ENCODE results near the gene PNP.
"Not testable (repeated sequence)": the region's sequence is repeated elsewhere in the genome, so short reads cannot be mapped to it uniquely, and the experiment has no call there.

Gene PNP

GRCh38 chr14:20493634-20494033 is 24.4 kb downstream of the PNP start:
- DNase-seq, result peak; percentile 95

- DNase-seq, result peak; percentile 76
These were observed 25.9 kb downstream of the PNP start for GRCh38 chr14:20494935-20495766.

- DNase-seq, result peak; percentile 82
These were observed 29.4 kb downstream of the PNP start for GRCh38 chr14:20498622-20499021.

- peak; percentile 75 for DNase-seq
These were observed 29.9 kb downstream of the PNP start for GRCh38 chr14:20499108-20499507.

GRCh38 chr14:20499881-20500280 is 30.7 kb downstream of the PNP start:
- no peak for DNase-seq

GRCh38 chr14:20501346-20501745 is 32.1 kb downstream of the PNP start:
- no peak for DNase-seq

- DNase-seq, result peak; percentile 86
These were observed 34.7 kb downstream of the PNP start for GRCh38 chr14:20503898-20504297.

GRCh38 chr14:20506276-20506675 is 37.1 kb downstream of the PNP start:
- DNase-seq, result not testable (repeated sequence)

GRCh38 chr14:20506752-20507151 is 37.5 kb downstream of the PNP start:
- not testable (repeated sequence) for DNase-seq

- DNase-seq, result not testable (repeated sequence)
These were observed 38.3 kb downstream of the PNP start for GRCh38 chr14:20507537-20507936.

GRCh38 chr14:20508367-20508766 is 39.2 kb downstream of the PNP start:
- DNase-seq, result no peak

GRCh38 chr14:20512177-20512905 is 43.1 kb downstream of the PNP start:
- no peak for DNase-seq

GRCh38 chr14:20515846-20516245 is 46.6 kb downstream of the PNP start:
- no peak for DNase-seq

- DNase-seq, result no peak
These were observed 47.7 kb downstream of the PNP start for GRCh38 chr14:20516921-20517320.

- DNase-seq, result peak; percentile 22
These were observed 53.1 kb downstream of the PNP start for GRCh38 chr14:20522332-20522731.

GRCh38 chr14:20524027-20524426 is 54.8 kb downstream of the PNP start:
- DNase-seq, result no peak
